ENCODE results near the gene DCLK2. TPM values are rescaled to one million over a fixed set of nuclear protein-coding genes. Genes with fewer than 3 reads are reported as not detected.

The DCLK2 gene
- total and polyA plus RNA-seq, 2 of the 13 experiments (the other 11 are each of a cell fraction or from before 2014, with no cell fraction given) = not detected

- no peak overlapping the region for H3K4me3 ChIP-seq (replicated peaks in 1 of 3; ENCODE audit: insufficient read depth in 1 of 3, low read depth in 2 of 3, low read length in 3 of 3)
- 18% methylated on average over 1 of the region's 1 CpG for WGBS (ENCODE audit: low lambda C conversion rate)
- no peak for ATAC-seq
- no peaks in the 10 kb centered on the region for H3K36me3 ChIP-seq (replicated peaks in 1 of 2; ENCODE audit: control insufficient read depth in 1 of 2, insufficient read depth in 2 of 2, low read length in 2 of 2)
- H3K79me2 ChIP-seq (ENCODE audit: insufficient read depth, low read length) = no peaks in the 10 kb centered on the region
- DNase-seq (ENCODE audit: low spot score) = no peak
- intact Hi-C loops (cut with micrococcal nuclease; ENCODE audit: unreplicated experiment) = no loop called here
- H3K4me2 ChIP-seq (ENCODE audit: low read depth, low read length) = no peak overlapping the region
- H3K4me1 ChIP-seq (ENCODE audit: insufficient read depth, low read length) = no peaks in the 10 kb centered on the region
- H2AFZ ChIP-seq (ENCODE audit: low read length) = no peak overlapping the region
- ChIA-PET CTCF (ENCODE audit: low intra/inter-chr PET ratio, low total read pairs) (no interaction called here), POLR2A (no interaction called here)
- no peaks in the 10 kb centered on the region for H3K9me3 ChIP-seq (ENCODE audit: low read length)
- peaks cover 0 to 9% of the 10 kb centered on the region in 2 experiments; a peak in 2 of 5 replicates for H3K27me3 ChIP-seq (ENCODE audit: control insufficient read depth in 1 of 2, insufficient read depth in 2 of 2, low read length in 2 of 2)
- in situ Hi-C loops (cut with HindIII; ENCODE audit: extremely low pct_ligation_motif_present, low pct_unique_long_range_greater_than_20kb) = no loop called here
- no peak overlapping the region for H3K9ac ChIP-seq (ENCODE audit: insufficient read depth, low read depth, low read length)
- no peak for FAIRE-seq
- TF ChIP-seq MTERF4 (CRISPR knock-in tag; IDR thresholded peaks at IDR 0.05) = no peak
- no peak for TF ChIP-seq MAZ (IDR thresholded peaks at IDR 0.05; ENCODE audit: borderline replicate concordance, low read depth, low read length)
- no peak for TF ChIP-seq MAZ (CRISPR knock-in tag; IDR thresholded peaks at IDR 0.05; ENCODE audit: low read depth)
- BruUV-seq (replicated peaks) = no TSS peak
- no peak overlapping the region for H3K27ac ChIP-seq (ENCODE audit: extremely low read length, insufficient read depth, low read length)
- no peaks in the 10 kb centered on the region for H4K20me1 ChIP-seq (ENCODE audit: insufficient read depth, low read length)
Observed at GRCh38 chr4:150238591-150238990, 160.3 kb downstream of the DCLK2 start.

GRCh38 chr4:150240011-150240410, 161.8 kb downstream of the DCLK2 start:
- H3K4me3 ChIP-seq (replicated peaks in 1 of 3; ENCODE audit: insufficient read depth in 1 of 3, low read depth in 2 of 3, low read length in 3 of 3) = no peak overlapping the region
- no peak overlapping the region for H2AFZ ChIP-seq (ENCODE audit: low read length)
- H3K27ac ChIP-seq (ENCODE audit: extremely low read length, insufficient read depth, low read length) = no peak overlapping the region
- no peaks in the 10 kb centered on the region for H4K20me1 ChIP-seq (ENCODE audit: insufficient read depth, low read length)
- H3K36me3 ChIP-seq (replicated peaks in 1 of 2; ENCODE audit: control insufficient read depth in 1 of 2, insufficient read depth in 2 of 2, low read length in 2 of 2) = no peaks in the 10 kb centered on the region
- ChIA-PET POLR2A (no interaction called here), CTCF (ENCODE audit: low intra/inter-chr PET ratio, low total read pairs) (interaction anchor here (1.0 kb wide), 1 partner anchor 259 kb away, joined by 3 read pairs; no protein-coding TSS in a partner anchor)
- BruUV-seq (replicated peaks) = no TSS peak
- no peaks in the 10 kb centered on the region for H3K9me3 ChIP-seq (ENCODE audit: low read length)
- H3K4me1 ChIP-seq (ENCODE audit: insufficient read depth, low read length) = no peaks in the 10 kb centered on the region
- ATAC-seq (no peak), FAIRE-seq (no peak), DNase-seq (ENCODE audit: low spot score) (no peak)
- no peak overlapping the region for H3K4me2 ChIP-seq (ENCODE audit: low read depth, low read length)
- intact Hi-C loops (cut with micrococcal nuclease; ENCODE audit: unreplicated experiment) = loop anchor here (5.0 kb wide), 1 partner anchor 243 kb away; no protein-coding TSS in a partner anchor
- no peaks in the 10 kb centered on the region for H3K79me2 ChIP-seq (ENCODE audit: insufficient read depth, low read length)
- peaks cover 0 to 6% of the 10 kb centered on the region in 2 experiments; a peak in 2 of 5 replicates for H3K27me3 ChIP-seq (ENCODE audit: control insufficient read depth in 1 of 2, insufficient read depth in 2 of 2, low read length in 2 of 2)
- in situ Hi-C loops (cut with HindIII; ENCODE audit: extremely low pct_ligation_motif_present, low pct_unique_long_range_greater_than_20kb) = no loop called here
- no peak overlapping the region for H3K9ac ChIP-seq (ENCODE audit: insufficient read depth, low read depth, low read length)
- TF ChIP-seq ATF7-NPFF (CRISPR knock-in tag; IDR thresholded peaks at IDR 0.05; ENCODE audit: low read depth) (no peak), SMARCE1 (IDR thresholded peaks at IDR 0.05; ENCODE audit: borderline replicate concordance) (no peak), ZNF770 (CRISPR knock-in tag; IDR thresholded peaks at IDR 0.05) (no peak), ZNF280B (CRISPR knock-in tag; IDR thresholded peaks at IDR 0.05; ENCODE audit: borderline replicate concordance) (no peak), ZNF792 (CRISPR knock-in tag; IDR thresholded peaks at IDR 0.05) (no peak), PHB2 (IDR thresholded peaks at IDR 0.05; ENCODE audit: partially characterized antibody) (no peak), ZNF660 (CRISPR knock-in tag; IDR thresholded peaks at IDR 0.05; ENCODE audit: borderline replicate concordance, low read depth) (no peak), ZIK1 (CRISPR knock-in tag; IDR thresholded peaks at IDR 0.05; ENCODE audit: borderline replicate concordance, low read depth) (no peak), ZNF326 (CRISPR knock-in tag; IDR thresholded peaks at IDR 0.05; ENCODE audit: borderline replicate concordance) (no peak)
